Measurements from ENCODE around the gene SRF. TPM values are rescaled to one million over a fixed set of nuclear protein-coding genes. Genes with fewer than 3 reads are reported as not detected.
A peak's percentile ranks its signal among the peaks of the same experiment; 100 is the strongest.

Gene SRF
- total RNA-seq, 2 experiments from 2014 or later: 22.8 to 23.7 TPM

- TF ChIP-seq, protein P1, sequence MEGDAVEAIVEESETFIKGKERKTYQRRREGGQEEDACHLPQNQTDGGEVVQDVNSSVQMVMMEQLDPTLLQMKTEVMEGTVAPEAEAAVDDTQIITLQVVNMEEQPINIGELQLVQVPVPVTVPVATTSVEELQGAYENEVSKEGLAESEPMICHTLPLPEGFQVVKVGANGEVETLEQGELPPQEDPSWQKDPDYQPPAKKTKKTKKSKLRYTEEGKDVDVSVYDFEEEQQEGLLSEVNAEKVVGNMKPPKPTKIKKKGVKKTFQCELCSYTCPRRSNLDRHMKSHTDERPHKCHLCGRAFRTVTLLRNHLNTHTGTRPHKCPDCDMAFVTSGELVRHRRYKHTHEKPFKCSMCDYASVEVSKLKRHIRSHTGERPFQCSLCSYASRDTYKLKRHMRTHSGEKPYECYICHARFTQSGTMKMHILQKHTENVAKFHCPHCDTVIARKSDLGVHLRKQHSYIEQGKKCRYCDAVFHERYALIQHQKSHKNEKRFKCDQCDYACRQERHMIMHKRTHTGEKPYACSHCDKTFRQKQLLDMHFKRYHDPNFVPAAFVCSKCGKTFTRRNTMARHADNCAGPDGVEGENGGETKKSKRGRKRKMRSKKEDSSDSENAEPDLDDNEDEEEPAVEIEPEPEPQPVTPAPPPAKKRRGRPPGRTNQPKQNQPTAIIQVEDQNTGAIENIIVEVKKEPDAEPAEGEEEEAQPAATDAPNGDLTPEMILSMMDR (IDR thresholded peaks at IDR 0.05): no peak
- Histone ChIP-seq H3K4me3 (ENCODE audit: low read length) (peak overlapping the region; percentile 83), H3K27ac (ENCODE audit: low read depth in 1 of 2, low read length in 2 of 2) (peak overlapping the region; percentile 78 to 83), H3K4me1 (ENCODE audit: insufficient read depth, low read length) (peaks cover 52% of the 10 kb centered on the region), H3K27me3 (ENCODE audit: control insufficient read depth in 1 of 2, insufficient read depth in 2 of 2, low read length in 2 of 2) (no peaks in the 10 kb centered on the region), H3K36me3 (ENCODE audit: insufficient read depth, low read length) (peaks cover 40% of the 10 kb centered on the region), H3K9me3 (ENCODE audit: control insufficient read depth in 1 of 2, insufficient read depth in 1 of 2, low read length in 2 of 2) (no peaks in the 10 kb centered on the region)
- ChIA-PET CTCF (interaction anchor here (1.0 to 1.7 kb wide), 4 partner anchors 8 to 224 kb away, joined by 3 to 6 read pairs (median 3); partner anchors contain the start of gene DNPH1), POLR2A (interaction anchor here (0.6 to 2.7 kb wide), 19 partner anchors 8 to 1082 kb away, joined by 3 to 17 read pairs (median 5); partner anchors contain the start of genes ABCC10, CNPY3, CUL7 and DNPH1)
- Mint-ChIP-seq H3K27me3 (no peaks in the 10 kb centered on the region), H3K27ac (peak overlapping the region; percentile 88), H3K9me3 (no peaks in the 10 kb centered on the region), H3K4me1 (ENCODE audit: low read depth) (peaks cover 42% of the 10 kb centered on the region), H3K36me3 (ENCODE audit: low read depth) (peaks cover 61% of the 10 kb centered on the region), H3K4me3 (peak overlapping the region; percentile 89)
- intact Hi-C loops (cut with DNase I, micrococcal nuclease): loop anchor here (1.0 to 10.0 kb wide), 8 partner anchors 8 to 1122 kb away; partner anchors contain the start of genes BICRAL (in 1 of the 2), CUL9 (in 1 of the 2), KLHDC3 (in 1 of the 2) and MEA1 (in 1 of the 2)
- ATAC-seq (ENCODE audit: poor library complexity) (peak; percentile 51), DNase-seq (peak; percentile 73 to 99 (median 91))
Observed at GRCh38 chr6:43174263-43175112, 3.4 kb downstream of the SRF start.

- intact Hi-C loops (cut with DNase I, micrococcal nuclease): loop anchor here in 1 of 2 experiments (2.0 to 10.0 kb wide), 2 partner anchors 193 to 391 kb away; partner anchors contain the start of genes BICRAL and ZNF318
- peak overlapping the region; percentile 30 for H3K27ac Mint-ChIP-seq
Observed at GRCh38 chr6:43175676-43176422, 4.8 kb downstream of the SRF start.

More at GRCh38 chr6:43175676-43176422, 4.8 kb downstream of the SRF start:
- TF ChIP-seq, protein P1 (IDR thresholded peaks at IDR 0.05): no peak
- H3K4me3 Mint-ChIP-seq: peak overlapping the region; percentile 2
- no peaks in the 10 kb centered on the region for H3K27me3 ChIP-seq (ENCODE audit: control insufficient read depth in 1 of 2, insufficient read depth in 2 of 2, low read length in 2 of 2)
- ChIA-PET POLR2A (interaction anchor here (1.6 to 2.6 kb wide), 2 partner anchors 117 to 246 kb away, joined by 6 to 17 read pairs; partner anchors contain the start of genes CNPY3, KLC4 and MRPL2), CTCF (interaction anchor here (1.2 kb wide), 1 partner anchor 48 kb away, joined by 3 read pairs; no protein-coding TSS in a partner anchor)
- H3K36me3 Mint-ChIP-seq (ENCODE audit: low read depth): peaks cover 63% of the 10 kb centered on the region
- no peaks in the 10 kb centered on the region for H3K9me3 Mint-ChIP-seq
- H3K4me1 ChIP-seq (ENCODE audit: insufficient read depth, low read length): peaks cover 42% of the 10 kb centered on the region
- H3K36me3 ChIP-seq (ENCODE audit: insufficient read depth, low read length): peaks cover 43% of the 10 kb centered on the region
- no peak overlapping the region for H3K4me3 ChIP-seq (ENCODE audit: low read length)
- ATAC-seq (ENCODE audit: poor library complexity) (no peak), DNase-seq (no peak)
- no peaks in the 10 kb centered on the region for H3K27me3 Mint-ChIP-seq
- H3K9me3 ChIP-seq (ENCODE audit: control insufficient read depth in 1 of 2, insufficient read depth in 1 of 2, low read length in 2 of 2): no peaks in the 10 kb centered on the region
- H3K4me1 Mint-ChIP-seq (ENCODE audit: low read depth): peaks cover 40% of the 10 kb centered on the region
- no peak overlapping the region for H3K27ac ChIP-seq (ENCODE audit: low read depth in 1 of 2, low read length in 2 of 2)
